HepG2 (cell line): ENCODE results near the gene GRIK3.

Experiments
- BRCA1 ChIP-seq: sonication (generic); formaldehyde crosslinking; IDR thresholded peaks from 2 replicates; pipeline ENCODE4 v1.4.0; 2020; ENCODE audit warnings: missing genetic modification reagents
- CHD4 ChIP-seq: fragments of 200-600 bp; sonication (generic); IDR thresholded peaks from 2 replicates; pipeline ENCODE4 v1.7.0; 2017; ENCODE audit warnings: mild to moderate bottlenecking, low read length, borderline replicate concordance
- MAFK ChIP-seq, 2 experiments: IDR thresholded peaks in 1 of 2; conservative IDR thresholded peaks in 1 of 2; 2 replicates each; pipeline ENCODE4 v1.6.1; 2011; ENCODE audit warnings: improper control_type of control experiment in 2 of 2, low read length in 2 of 2
- MED8 ChIP-seq: sonication (generic); formaldehyde crosslinking; IDR thresholded peaks from 2 replicates; pipeline ENCODE4 v1.8.1; 2023; ENCODE audit warnings: mild to moderate bottlenecking, missing genetic modification reagents; ENCODE audit not compliant: insufficient replicate concordance
- RFX5 ChIP-seq: IDR thresholded peaks from 2 replicates; pipeline ENCODE4 v1.6.1; 2011; ENCODE audit warnings: low read depth, low read length, improper control_type of control experiment
- SP1 ChIP-seq, 2 experiments: fragments of 450-650 bp in 1 of 2; sonication (generic) in 1 of 2; formaldehyde crosslinking in 1 of 2; IDR thresholded peaks; 2 replicates each; pipeline versions ENCODE4 v1.4.0 to v1.6.1; 2016 to 2020; ENCODE audit warnings: missing genetic modification reagents in 1 of 2
- YY1 ChIP-seq: IDR thresholded peaks from 2 replicates; pipeline ENCODE4 v1.6.1; 2011; ENCODE audit warnings: low read length, low read depth, moderate library complexity, mild to moderate bottlenecking; ENCODE audit not compliant: insufficient read depth, insufficient replicate concordance
- ZNF232 ChIP-seq: sonication (generic); formaldehyde crosslinking; IDR thresholded peaks from 2 replicates; pipeline ENCODE4 v1.4.0; 2020; ENCODE audit warnings: missing genetic modification reagents, borderline replicate concordance
- ZNF670 ChIP-seq: sonication (generic); formaldehyde crosslinking; IDR thresholded peaks from 2 replicates; pipeline ENCODE4 v1.8.0; 2022; ENCODE audit warnings: mild to moderate bottlenecking, missing genetic modification reagents, borderline replicate concordance
- TF ChIP-seq, protein P1 (sequence below): sonication (generic); formaldehyde crosslinking; IDR thresholded peaks from 2 replicates; pipeline ENCODE4 v1.4.0; 2020; ENCODE audit warnings: mild to moderate bottlenecking, missing genetic modification reagents

DNA sequence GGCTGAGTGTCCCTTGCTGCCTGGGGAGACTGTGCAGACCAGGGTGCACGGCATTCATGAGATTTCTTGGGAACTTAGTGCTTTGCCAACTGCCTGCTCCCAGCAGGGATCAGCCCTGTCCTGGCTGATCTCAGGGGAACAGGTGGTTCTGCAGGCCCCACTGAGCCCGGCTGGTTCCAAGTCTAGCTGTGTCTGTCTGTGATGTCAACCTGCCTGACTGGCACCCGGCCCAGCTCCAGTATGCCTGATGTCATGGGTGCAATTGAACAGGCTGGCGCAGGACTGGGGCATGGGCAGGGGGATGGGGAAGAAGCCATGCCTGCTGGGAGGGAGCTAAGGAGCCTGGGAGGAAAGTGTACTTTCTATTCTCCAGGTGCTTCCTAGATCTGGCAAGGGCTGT is 227.1 kb downstream of the GRIK3 start:
- TF ChIP-seq CHD4 (no peak), YY1 (no peak), ZNF670 (CRISPR knock-in tag) (no peak), BRCA1 (CRISPR knock-in tag) (no peak), RFX5 (no peak), MED8 (CRISPR knock-in tag) (no peak), MAFK (conservative IDR thresholded peaks at IDR 0.05 in 1 of 2, IDR thresholded peaks at IDR 0.05 in 1 of 2; ENCODE audit: low read length in 2 of 2) (no peak), ZNF232 (CRISPR knock-in tag) (no peak), SP1 (IDR thresholded peaks at IDR 0.05) (no peak), SP1 (CRISPR knock-in tag; IDR thresholded peaks at IDR 0.05) (no peak)
- TF ChIP-seq, protein P1, sequence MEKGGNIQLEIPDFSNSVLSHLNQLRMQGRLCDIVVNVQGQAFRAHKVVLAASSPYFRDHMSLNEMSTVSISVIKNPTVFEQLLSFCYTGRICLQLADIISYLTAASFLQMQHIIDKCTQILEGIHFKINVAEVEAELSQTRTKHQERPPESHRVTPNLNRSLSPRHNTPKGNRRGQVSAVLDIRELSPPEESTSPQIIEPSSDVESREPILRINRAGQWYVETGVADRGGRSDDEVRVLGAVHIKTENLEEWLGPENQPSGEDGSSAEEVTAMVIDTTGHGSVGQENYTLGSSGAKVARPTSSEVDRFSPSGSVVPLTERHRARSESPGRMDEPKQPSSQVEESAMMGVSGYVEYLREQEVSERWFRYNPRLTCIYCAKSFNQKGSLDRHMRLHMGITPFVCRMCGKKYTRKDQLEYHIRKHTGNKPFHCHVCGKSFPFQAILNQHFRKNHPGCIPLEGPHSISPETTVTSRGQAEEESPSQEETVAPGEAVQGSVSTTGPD (CRISPR knock-in tag) = no peak
